ENCODE data around the gene CNTF.
A peak's percentile ranks its signal among the peaks of the same experiment; 100 is the strongest.

Gene CNTF

DNA sequence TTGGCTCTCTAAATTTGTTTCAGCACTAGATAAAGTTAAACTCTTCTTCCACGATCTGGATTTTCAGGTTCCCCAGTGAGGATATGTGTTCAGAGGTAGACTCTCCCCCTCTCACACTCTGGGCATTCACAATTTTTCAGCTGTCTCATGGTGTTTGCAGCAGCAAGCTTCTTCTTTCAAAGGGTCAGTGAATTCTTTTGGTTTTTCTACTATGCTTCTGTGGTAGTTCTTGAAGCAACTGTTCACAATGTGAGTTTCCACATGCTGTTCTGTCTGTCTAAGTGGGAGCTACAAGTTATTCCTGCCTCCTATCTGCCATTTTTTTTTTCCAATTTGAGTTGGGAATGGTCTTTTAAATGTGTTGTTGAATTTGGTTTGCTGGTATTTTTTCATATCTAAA, 25.4 kb downstream of the CNTF start:
- DNase-seq, result no peak

DNA sequence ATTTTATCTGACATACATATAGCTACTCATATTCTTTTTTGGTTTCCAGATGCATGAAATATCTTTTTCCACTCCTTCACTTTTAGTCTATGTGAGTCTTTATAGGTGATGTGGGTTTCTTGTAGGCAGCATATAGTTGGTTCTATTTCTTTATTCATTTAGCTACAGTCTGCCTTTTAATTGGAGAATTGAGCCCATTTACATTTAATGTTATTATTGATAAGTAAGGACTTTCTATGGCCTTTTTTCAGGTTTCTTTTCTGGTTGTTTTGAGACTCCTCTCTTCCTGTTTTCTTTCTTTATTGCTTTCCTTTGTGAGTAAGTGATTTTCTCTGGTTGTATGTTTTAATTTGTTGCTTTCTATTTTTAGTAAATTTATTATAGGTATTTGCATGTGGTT, 27.2 kb downstream of the CNTF start:
- no peak for DNase-seq

DNA sequence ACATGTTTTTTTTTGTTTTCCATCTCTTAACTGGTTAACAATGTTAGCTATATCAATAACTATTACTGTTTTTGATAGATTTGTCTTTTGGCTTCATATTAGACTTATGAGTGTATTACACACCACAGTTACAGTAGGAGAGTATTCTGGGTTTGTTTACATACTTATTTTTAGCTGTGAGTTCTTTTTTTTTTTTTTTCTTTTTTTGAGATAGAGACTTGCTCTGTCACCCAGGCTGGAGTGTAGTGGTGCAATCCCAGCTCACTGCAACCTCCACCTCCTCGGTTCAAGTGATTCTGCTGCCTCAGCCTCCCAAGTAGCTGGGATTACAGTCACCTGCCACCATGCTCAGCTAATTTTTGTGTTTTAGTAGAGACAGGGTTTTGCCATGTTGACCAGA, 28.0 kb downstream of the CNTF start:
- no peak for DNase-seq

DNA sequence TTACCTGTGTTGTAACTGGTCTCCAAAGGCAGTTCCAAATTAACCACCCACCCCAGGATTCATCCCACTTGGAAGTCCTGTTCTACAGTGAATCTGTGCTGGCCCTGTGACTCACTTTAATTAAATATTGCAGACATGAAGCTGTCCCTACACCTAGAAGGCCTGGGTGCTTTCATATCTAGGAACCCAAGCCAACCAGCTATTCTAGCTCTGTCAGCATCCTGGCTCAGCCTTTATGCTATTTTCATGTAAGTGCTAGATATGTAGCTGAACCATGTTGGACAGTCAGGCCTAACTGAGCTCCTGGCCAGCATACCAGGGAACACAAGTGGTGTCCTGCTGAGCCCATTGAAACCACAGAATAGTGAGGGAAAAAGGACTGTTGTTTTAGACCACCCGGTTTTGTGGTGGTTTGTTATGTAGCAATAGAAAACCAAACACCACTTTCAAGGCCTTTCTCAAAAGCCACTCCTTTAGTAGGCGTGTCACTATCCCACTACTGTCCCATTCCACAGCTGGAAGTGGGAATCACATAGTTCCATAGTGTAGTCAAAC, 30.3 kb downstream of the CNTF start:
- DNase-seq, result no peak

DNA sequence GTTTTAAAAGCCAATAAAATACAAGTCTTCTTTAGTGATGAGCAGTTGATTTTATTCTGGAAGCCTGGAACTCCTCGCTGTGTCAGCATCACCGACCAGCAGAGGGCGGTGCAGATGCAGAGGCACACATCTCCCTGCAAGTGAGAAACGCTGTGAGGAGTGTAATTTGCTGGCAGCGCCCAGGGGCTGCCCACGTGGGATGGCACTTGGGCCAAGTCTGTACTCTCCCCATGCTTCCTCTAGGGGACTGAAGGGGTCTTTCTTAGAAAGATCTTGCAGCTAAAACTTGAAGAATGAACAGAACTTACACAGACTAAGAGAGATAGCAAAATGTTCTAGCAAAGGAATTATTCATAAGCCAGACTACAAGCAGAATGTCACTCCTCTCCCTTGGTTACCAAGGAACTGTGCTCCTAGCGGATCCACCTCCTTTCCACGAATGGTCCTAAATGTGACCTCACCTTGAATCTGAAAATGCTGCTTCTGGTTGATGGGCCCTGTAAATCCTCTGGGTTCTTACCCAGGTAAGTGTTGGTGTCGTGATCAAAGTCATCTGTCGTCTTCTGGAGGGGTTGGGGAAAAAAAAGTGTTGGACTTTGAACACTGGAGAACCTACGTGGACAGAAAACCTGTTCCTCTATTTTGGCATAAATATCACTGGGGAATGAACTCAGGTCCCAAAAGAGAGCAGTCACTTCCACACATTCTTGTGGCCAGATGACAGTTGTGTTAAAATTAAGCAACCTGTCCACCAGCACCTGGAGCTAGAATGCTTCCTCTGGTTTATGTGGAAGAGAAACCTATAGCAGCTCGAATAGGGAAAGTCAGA, 31.8 kb downstream of the CNTF start:
- DNase-seq, result peak; percentile 87

DNA sequence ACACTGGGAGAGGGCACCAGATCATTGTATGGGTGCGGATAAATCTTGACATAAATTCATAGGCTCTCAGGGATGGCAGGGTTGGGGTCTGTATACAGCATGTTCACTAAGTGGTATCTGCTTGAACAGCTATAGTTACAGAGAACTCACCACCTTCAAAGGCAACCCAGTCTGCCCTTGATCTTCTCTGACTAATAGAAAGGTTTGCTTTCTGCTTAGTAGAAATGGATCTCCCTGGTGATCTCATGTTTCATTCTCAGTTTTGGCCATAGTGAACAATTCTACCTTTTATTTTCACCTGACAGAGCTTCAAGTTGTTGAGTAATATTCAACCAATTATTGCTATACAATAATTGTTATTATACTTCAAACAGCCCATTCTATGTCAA, 32.4 kb downstream of the CNTF start:
- no peak for DNase-seq

DNA sequence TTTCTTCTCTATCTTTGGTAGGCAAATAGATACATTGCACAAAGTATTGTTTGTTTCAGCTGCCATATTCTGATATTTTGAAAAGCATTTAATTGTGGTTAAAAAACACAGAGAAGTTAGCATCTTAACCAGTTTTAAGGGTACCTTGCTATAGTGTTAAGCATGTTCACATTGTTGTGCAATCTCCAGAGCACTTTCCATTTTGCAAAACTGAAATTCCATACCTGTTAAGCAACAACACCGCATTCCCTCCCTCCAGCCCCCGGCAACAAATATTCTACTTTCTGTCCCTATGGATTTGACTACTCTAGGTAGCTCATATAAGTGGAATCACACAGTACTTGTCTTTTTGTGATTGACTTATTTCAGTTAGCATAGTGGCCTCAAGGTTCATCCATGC, 33.9 kb downstream of the CNTF start:
- no peak for DNase-seq

DNA sequence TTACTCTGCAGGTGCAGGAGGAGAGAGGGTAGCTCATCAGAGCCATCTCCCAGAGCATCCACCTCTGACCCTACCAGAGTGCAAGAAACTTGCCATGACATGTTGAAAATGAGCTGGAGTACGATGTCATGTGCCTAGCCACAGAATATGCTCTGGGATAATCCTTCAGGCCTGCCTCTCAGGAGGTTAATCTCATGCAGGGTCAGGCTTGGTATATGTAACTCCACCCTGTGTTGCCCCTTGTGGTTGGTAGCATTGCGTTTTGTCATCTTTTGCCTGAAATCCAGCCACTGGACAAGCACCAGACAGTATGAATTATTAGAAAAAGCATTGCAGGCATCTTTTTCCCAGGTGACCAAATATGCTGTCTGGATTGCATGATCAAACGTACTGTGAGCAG, 36.2 kb downstream of the CNTF start:
- no peak for DNase-seq

DNA sequence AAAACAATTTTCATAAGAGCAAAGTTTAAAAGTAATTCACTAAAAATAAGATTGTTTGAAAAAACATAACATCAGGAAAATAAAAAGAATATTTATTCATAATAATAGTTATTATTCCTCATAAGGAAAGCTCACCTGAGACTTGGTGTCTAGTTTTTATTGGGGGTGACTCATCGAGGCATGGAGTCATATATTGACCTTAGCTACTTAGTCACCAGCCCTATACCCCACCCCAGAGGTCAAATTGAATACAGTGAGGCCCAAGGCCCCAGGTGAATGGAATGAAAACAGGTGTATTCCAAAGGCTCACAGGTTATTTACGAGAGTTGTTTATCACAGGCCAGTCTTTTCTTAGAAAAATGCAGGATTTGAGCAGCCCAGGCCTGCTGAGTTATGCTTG, 36.9 kb downstream of the CNTF start:
- DNase-seq, result no peak

DNA sequence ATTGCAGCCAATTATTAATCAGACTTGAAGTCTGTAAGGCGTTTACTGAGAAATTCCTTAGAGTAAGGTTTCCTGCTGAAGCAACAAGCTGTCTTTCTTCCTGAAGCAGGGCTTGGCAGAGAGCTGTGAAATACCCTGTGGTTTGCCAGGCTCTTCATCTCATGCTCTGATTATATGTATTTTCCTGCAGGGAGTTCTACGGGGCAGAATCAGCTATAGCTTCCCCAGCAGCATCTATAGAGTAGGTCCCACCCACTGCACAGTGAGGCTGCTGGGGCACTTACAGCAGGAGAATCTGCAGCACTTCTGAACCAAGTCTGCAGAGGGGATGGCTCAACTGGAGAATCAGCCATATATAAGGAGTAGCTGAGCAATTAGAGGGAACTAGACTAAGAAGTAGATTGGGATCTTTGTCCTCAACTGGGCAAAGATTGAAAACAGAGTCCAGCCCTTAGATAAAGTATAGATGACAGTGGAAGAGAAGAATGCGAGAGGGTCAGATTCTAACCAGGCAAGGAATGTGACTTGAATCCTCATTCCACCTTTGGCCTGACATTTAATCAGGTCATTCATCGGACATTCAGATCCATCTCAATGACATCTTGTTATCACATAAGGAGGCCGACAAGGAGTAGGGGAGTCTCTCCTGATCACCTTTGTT, 37.6 kb downstream of the CNTF start:
- DNase-seq, result no peak

DNA sequence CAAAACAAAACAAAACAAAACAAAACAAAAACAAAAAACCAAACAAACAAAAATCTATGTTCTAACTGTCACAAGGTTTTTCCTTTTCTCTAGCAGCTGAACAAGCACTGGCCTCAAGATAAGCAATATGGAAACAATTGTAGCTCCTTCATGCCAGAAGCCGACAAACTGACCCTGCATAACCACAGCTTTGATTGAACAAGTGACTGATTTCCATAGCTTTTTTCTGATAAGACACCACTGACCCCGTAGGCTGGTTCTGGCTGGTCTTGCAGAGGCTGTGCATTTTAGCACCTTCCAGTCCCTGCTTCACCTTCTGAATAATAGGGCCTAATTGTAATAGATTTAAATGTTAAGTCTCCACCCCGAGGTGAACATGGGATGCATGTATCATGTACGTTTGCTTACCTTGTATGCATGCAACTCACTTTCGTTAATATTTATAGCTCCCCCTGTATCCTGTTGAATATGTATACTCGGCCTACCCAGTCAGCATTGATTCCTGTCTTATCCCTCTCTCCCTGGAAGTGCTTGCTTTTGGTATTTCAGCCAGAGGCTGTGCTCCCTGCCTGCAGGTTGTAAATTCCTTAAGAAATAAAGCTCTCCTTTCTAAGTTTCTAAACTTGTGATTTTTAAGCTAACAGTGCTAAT, 49.6 kb downstream of the CNTF start:
- no peak for DNase-seq

DNA sequence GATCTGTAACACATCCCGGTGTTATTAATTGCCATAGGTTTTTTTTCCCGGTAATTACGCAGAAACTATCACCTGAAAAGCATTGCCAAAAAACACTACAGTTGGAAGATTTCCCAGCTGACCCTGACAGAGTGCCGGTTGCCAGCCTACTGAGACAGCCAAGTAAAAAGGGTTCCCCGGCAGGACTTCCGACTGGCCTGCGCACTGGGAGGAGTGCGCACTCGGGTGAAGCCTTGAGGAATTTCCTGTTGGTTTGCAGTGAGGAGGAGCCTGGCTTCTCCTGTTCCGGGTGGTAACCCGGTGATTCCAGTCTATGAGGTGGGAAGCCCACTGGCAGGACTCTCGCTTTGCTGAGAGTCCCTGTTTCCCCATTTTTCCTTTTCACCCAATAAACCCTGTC, 52.1 kb downstream of the CNTF start:
- DNase-seq, result no peak
